B cell (primary cell): ENCODE data around the gene SLC25A39. TPM values are rescaled to one million over a fixed set of nuclear protein-coding genes. Genes with fewer than 3 reads are reported as not detected.
A peak's percentile ranks its signal among the peaks of the same experiment; 100 is the strongest.

Source experiments
- ATAC-seq: fragments of 200-7000 bp; cut with Tn5 transposase; one replicate; pipeline ENCODE4 v1.10.0; 2021; ENCODE audit warnings: low read depth, mild to moderate bottlenecking, moderate number of reproducible peaks, moderate library complexity
- CTCF ChIA-PET: fragments of 350-600 bp; sonication (Branson Sonifier 250); formaldehyde crosslinking; loops from one replicate; lab custom pipeline; 2021; ENCODE audit warnings: antibody characterized with exemption, inconsistent platforms; lab: Charles Lee
- POLR2A ChIA-PET: fragments of 350-600 bp; sonication (Branson Sonifier 250); formaldehyde crosslinking; loops from one replicate; lab custom pipeline; 2021; ENCODE audit warnings: antibody characterized with exemption; lab: Charles Lee
- DNase-seq: peaks from one replicate; pipeline ENCODE4 v3.0.0; 2013
- H2AFZ ChIP-seq: 2 replicates; pipeline ENCODE4 v1.6.1; 2012; ENCODE audit warnings: mild to moderate bottlenecking, low read depth, low read length; ENCODE audit not compliant: insufficient read depth, poor library complexity, severe bottlenecking
- H3K27ac ChIP-seq, 2 donors: 1 replicate in 1 of 2; 2 replicates in 1 of 2; pipeline ENCODE4 v1.5.1; 2012 to 2013; ENCODE audit warnings: low read length in 2 of 2, mild to moderate bottlenecking in 2 of 2, moderate library complexity in 1 of 2
- H3K27me3 ChIP-seq, 4 experiments: fragments of 200-600 bp in 1 of 4; sonication (generic) in 1 of 4; replicated peaks in 1 of 4; 1 replicate in 2 of 4; 2 replicates in 2 of 4; pipeline versions ENCODE4 v1.6.1 to v1.7.0; 2013 to 2016; ENCODE audit warnings: low read length in 3 of 4, mild to moderate bottlenecking in 2 of 4, mixed read lengths in 1 of 4, moderate library complexity in 1 of 4; ENCODE audit not compliant: insufficient read depth in 4 of 4, control insufficient read depth in 3 of 4; ENCODE audit errors: control extremely low read depth in 1 of 4
- H3K36me3 ChIP-seq, 2 experiments: replicated peaks in 1 of 2; 1 replicate in 1 of 2; 2 replicates in 1 of 2; pipeline versions ENCODE4 v1.6.1 to v1.7.1; 2013; ENCODE audit warnings: low read length in 1 of 2; ENCODE audit not compliant: insufficient read depth in 2 of 2, control insufficient read depth in 1 of 2; ENCODE audit errors: control extremely low read depth in 1 of 2, extremely low read depth in 1 of 2
- H3K4me1 ChIP-seq, 2 donors: fragments of 200-600 bp in 1 of 2; sonication (generic) in 1 of 2; 1 replicate in 1 of 2; 2 replicates in 1 of 2; pipeline versions ENCODE4 v1.5.1 to v1.6.1; 2013 to 2017; ENCODE audit warnings: low read length in 2 of 2; ENCODE audit not compliant: control insufficient read depth in 2 of 2, insufficient read depth in 2 of 2
- H3K4me2 ChIP-seq: replicated peaks from 2 replicates; pipeline ENCODE3; 2012; ENCODE audit warnings: mild to moderate bottlenecking, low read depth, low read length; ENCODE audit not compliant: poor library complexity, severe bottlenecking
- H3K4me3 ChIP-seq, 5 experiments: fragments of 200-600 bp in 1 of 5; sonication (generic) in 1 of 5; 1 replicate in 3 of 5; 2 replicates in 2 of 5; pipeline versions ENCODE4 v1.5.1 to v1.7.0; 2011 to 2016; ENCODE audit warnings: low read length in 4 of 5, mild to moderate bottlenecking in 4 of 5, low read depth in 2 of 5, control low read depth in 1 of 5, moderate library complexity in 1 of 5; ENCODE audit not compliant: insufficient read depth in 1 of 5; ENCODE audit errors: control extremely low read depth in 1 of 5, extremely low read depth in 1 of 5
- H3K79me2 ChIP-seq: fragments of 200-600 bp; sonication (generic); one replicate; pipeline ENCODE4 v1.6.0; 2016; ENCODE audit warnings: low read length; ENCODE audit not compliant: control insufficient read depth, insufficient read depth
- H3K9ac ChIP-seq: fragments of 200-600 bp; sonication (generic); 2 replicates; pipeline ENCODE4 v1.6.1; 2017; ENCODE audit warnings: mild to moderate bottlenecking, low read length, moderate library complexity
- H3K9me3 ChIP-seq, 3 donors: one replicate each; pipeline versions ENCODE4 v1.6.1 to v1.7.1; 2013; ENCODE audit warnings: low read length in 2 of 3; ENCODE audit not compliant: control insufficient read depth in 2 of 3, insufficient read depth in 1 of 3; ENCODE audit errors: control extremely low read depth in 1 of 3
- H4K20me1 ChIP-seq: 2 replicates; pipeline ENCODE4 v1.6.0; 2012; ENCODE audit warnings: mild to moderate bottlenecking, low read length; ENCODE audit not compliant: insufficient read depth, control insufficient read depth, poor library complexity, severe bottlenecking
- H3K27ac Mint-ChIP-seq: one replicate; pipeline ENCODE4 v1.8.0; 2021; ENCODE audit warnings: mixed read lengths
- H3K27me3 Mint-ChIP-seq: one replicate; pipeline ENCODE4 v1.8.0; 2021; ENCODE audit warnings: mixed read lengths
- H3K4me1 Mint-ChIP-seq: one replicate; pipeline ENCODE4 v1.8.0; 2021; ENCODE audit warnings: mixed read lengths
- H3K4me3 Mint-ChIP-seq: one replicate; pipeline ENCODE4 v1.8.0; 2021; ENCODE audit warnings: mixed read lengths
- H3K9me3 Mint-ChIP-seq: one replicate; pipeline ENCODE4 v1.8.0; 2022; ENCODE audit warnings: mixed read lengths; ENCODE audit not compliant: insufficient read depth
- EZH2 ChIP-seq: IDR thresholded peaks from 2 replicates; pipeline ENCODE4 v1.6.1; 2012; ENCODE audit warnings: borderline replicate concordance, low read depth, mild to moderate bottlenecking, moderate library complexity, low read length; ENCODE audit not compliant: insufficient read depth, poor library complexity, severe bottlenecking
- WGBS: methylation state at CpG from one replicate; pipeline ENCODE4 v1.1.5; 2013; ENCODE audit warnings: missing lambda C conversion rate; ENCODE audit not compliant: insufficient coverage; 5-methylcytosine and 5-hydroxymethylcytosine counted together
- intact Hi-C: fragments of 100-400 bp; cut with micrococcal nuclease; formaldehyde crosslinking; loops from one replicate; pipeline ENCODE4 v1.10.0; 2022
- polyA plus RNA-seq: library from polyadenylated mRNA; depleted of rRNA; stranded (reverse); fragments of >200 nt; gene quantifications from 2 replicates; pipeline ENCODE4 v1.2.3, GENCODE V29; 2012
- total RNA-seq, 2 donors: library from RNA; stranded (reverse); fragments of 120-200 nt in 1 of 2; gene quantifications; 1 replicate in 1 of 2; 2 replicates in 1 of 2; pipeline versions ENCODE4 v1.2.3 to v1.2.4, GENCODE V29; 2013 to 2022
- TF ChIP-seq, protein P1 (sequence below): fragments of 200-600 bp; IDR thresholded peaks from one replicate; pipeline ENCODE4 v1.8.0; 2022; ENCODE audit warnings: antibody characterized with exemption, mild to moderate bottlenecking

Gene SLC25A39
- total and polyA plus RNA-seq, 2 donors (not counting 1 experiment from before 2014, with no cell fraction given) = 88.4 to 160 TPM

GRCh38 chr17:44351464-44351863, 26.8 kb upstream of the SLC25A39 start:
- WGBS = 94% methylated on average over 8 of the region's 8 CpGs
- Histone ChIP-seq H3K4me1 (peaks cover 33 to 39% of the 10 kb centered on the region in 2 donors), H3K4me3 (no peak overlapping the region), H3K27me3 (no peaks in the 10 kb centered on the region), H4K20me1 (peaks cover 36% of the 10 kb centered on the region), H3K36me3 (peaks cover 0 to 40% of the 10 kb centered on the region in 2 experiments), H3K79me2 (no peaks in the 10 kb centered on the region), H2AFZ (no peak overlapping the region), H3K9ac (no peak overlapping the region), H3K9me3 (peaks cover 0 to 3% (median 0%) of the 10 kb centered on the region in 3 donors), H3K4me2 (no peak overlapping the region), H3K27ac (no peak overlapping the region)
- H3K4me3 Mint-ChIP-seq = no peak overlapping the region
- H3K27ac Mint-ChIP-seq = peak overlapping the region; percentile 61
- DNase-seq = no peak
- no peaks in the 10 kb centered on the region for H3K9me3 Mint-ChIP-seq
- no peak for ATAC-seq
- no peak for TF ChIP-seq EZH2
- H3K4me1 Mint-ChIP-seq = peaks cover 31% of the 10 kb centered on the region
- ChIA-PET POLR2A (interaction anchor here (0.7 to 1.6 kb wide), 3 partner anchors 12 to 135 kb away, joined by 3 to 4 read pairs (median 4); partner anchors contain the start of gene FAM171A2), CTCF (interaction anchor here (0.6 to 10.1 kb wide), 11 partner anchors 11 to 310 kb away, joined by 3 to 117 read pairs (median 8); partner anchors contain the start of genes FAM171A2 and SLC25A39)
- no peaks in the 10 kb centered on the region for H3K27me3 Mint-ChIP-seq
- intact Hi-C loops = loop anchor here (5.0 kb wide), 1 partner anchor 409 kb away; the partner anchor contains the start of gene PPY

GRCh38 chr17:44350733-44351226, 26.2 kb upstream of the SLC25A39 start:
- ATAC-seq (peak; percentile 41), DNase-seq (peak; percentile 83)
- H3K4me3 ChIP-seq = no peak overlapping the region
- H3K36me3 ChIP-seq = peaks cover 0 to 40% of the 10 kb centered on the region in 2 experiments
- peaks cover 36% of the 10 kb centered on the region for H4K20me1 ChIP-seq
- WGBS = 64% methylated on average over 6 of the region's 6 CpGs
- no peak overlapping the region for H3K4me2 ChIP-seq
- H3K27me3 Mint-ChIP-seq = no peaks in the 10 kb centered on the region
- peaks cover 40 to 46% of the 10 kb centered on the region in 2 donors for H3K4me1 ChIP-seq
- H3K9me3 ChIP-seq = peaks cover 0 to 3% (median 0%) of the 10 kb centered on the region in 3 donors
- H3K27ac ChIP-seq = no peak overlapping the region
- H3K27me3 ChIP-seq = no peaks in the 10 kb centered on the region
- H3K79me2 ChIP-seq = no peaks in the 10 kb centered on the region
- peak overlapping the region; percentile 58 for H3K27ac Mint-ChIP-seq
- no peak overlapping the region for H2AFZ ChIP-seq
- H3K4me1 Mint-ChIP-seq = peaks cover 38% of the 10 kb centered on the region
- no peak overlapping the region for H3K9ac ChIP-seq
- TF ChIP-seq, protein P1, sequence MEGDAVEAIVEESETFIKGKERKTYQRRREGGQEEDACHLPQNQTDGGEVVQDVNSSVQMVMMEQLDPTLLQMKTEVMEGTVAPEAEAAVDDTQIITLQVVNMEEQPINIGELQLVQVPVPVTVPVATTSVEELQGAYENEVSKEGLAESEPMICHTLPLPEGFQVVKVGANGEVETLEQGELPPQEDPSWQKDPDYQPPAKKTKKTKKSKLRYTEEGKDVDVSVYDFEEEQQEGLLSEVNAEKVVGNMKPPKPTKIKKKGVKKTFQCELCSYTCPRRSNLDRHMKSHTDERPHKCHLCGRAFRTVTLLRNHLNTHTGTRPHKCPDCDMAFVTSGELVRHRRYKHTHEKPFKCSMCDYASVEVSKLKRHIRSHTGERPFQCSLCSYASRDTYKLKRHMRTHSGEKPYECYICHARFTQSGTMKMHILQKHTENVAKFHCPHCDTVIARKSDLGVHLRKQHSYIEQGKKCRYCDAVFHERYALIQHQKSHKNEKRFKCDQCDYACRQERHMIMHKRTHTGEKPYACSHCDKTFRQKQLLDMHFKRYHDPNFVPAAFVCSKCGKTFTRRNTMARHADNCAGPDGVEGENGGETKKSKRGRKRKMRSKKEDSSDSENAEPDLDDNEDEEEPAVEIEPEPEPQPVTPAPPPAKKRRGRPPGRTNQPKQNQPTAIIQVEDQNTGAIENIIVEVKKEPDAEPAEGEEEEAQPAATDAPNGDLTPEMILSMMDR = peak; percentile 85
- TF ChIP-seq EZH2 = no peak
- intact Hi-C loops = loop anchor here (1.0 to 5.0 kb wide), 2 partner anchors 140 to 408 kb away; partner anchors contain the start of gene PPY
- H3K9me3 Mint-ChIP-seq = no peaks in the 10 kb centered on the region
- H3K4me3 Mint-ChIP-seq = peak overlapping the region; percentile 35
- ChIA-PET CTCF (interaction anchor here (0.8 to 10.1 kb wide), 13 partner anchors 12 to 406 kb away, joined by 3 to 117 read pairs (median 8); partner anchors contain the start of genes FAM171A2 and SLC25A39), POLR2A (interaction anchor here (0.7 to 1.6 kb wide), 3 partner anchors 13 to 134 kb away, joined by 3 to 4 read pairs (median 4); partner anchors contain the start of gene FAM171A2)
